OCI-LY7 (cell line): ENCODE data around the gene RUSC1. TPM values are rescaled to one million over a fixed set of nuclear protein-coding genes. Genes with fewer than 3 reads are reported as not detected.

Experiments used
- Bru-seq: library from RNA; stranded (reverse); fragments of 400-500 nt; gene quantifications from one replicate; lab custom pipeline; 2021; lab: Mats Ljungman, UMichigan
- BruChase-seq, 2 experiments: library from RNA; stranded (reverse); fragments of 400-500 nt; gene quantifications; one replicate each; lab custom pipeline; 2021; lab: Mats Ljungman, UMichigan
- BruUV-seq: library from RNA; stranded (reverse); fragments of 400-500 nt; replicated peaks from 2 replicates; lab custom pipeline; 2021; lab: Mats Ljungman, UMichigan
- CTCF ChIA-PET: fragments of 300-600 bp; sonication (Branson Sonifier 250); formaldehyde crosslinking; loops from one replicate; lab custom pipeline; 2022; ENCODE audit warnings: antibody characterized with exemption; ENCODE audit not compliant: unreplicated experiment; lab: Charles Lee
- POLR2A ChIA-PET: fragments of 300-600 bp; sonication (Branson Sonifier 250); formaldehyde crosslinking; loops from one replicate; lab custom pipeline; 2022; ENCODE audit warnings: antibody characterized with exemption; lab: Charles Lee
- DNase-seq: peaks from one replicate; pipeline ENCODE4 v3.0.0-alpha.2; 2015; ENCODE audit warnings: low spot score
- H2AFZ ChIP-seq: fragments of 200-600 bp; sonication (generic), shearing (Covaris generic); 2 replicates; pipeline ENCODE4 v1.6.1; 2014; ENCODE audit warnings: mild to moderate bottlenecking, antibody characterized with exemption, low read length, moderate library complexity
- H3K27ac ChIP-seq: fragments of 200-600 bp; sonication (generic); 2 replicates; pipeline ENCODE4 v1.5.1; 2014; ENCODE audit warnings: mixed run types, low read depth, mild to moderate bottlenecking, moderate library complexity, low read length, inconsistent platforms; ENCODE audit not compliant: poor library complexity, severe bottlenecking
- H3K36me3 ChIP-seq: fragments of 200-600 bp; sonication (generic); 2 replicates; pipeline ENCODE4 v1.6.1; 2014; ENCODE audit warnings: mild to moderate bottlenecking, antibody characterized with exemption, low read length, moderate library complexity, mixed read lengths; ENCODE audit not compliant: insufficient read depth
- H3K4me1 ChIP-seq: fragments of 200-600 bp; sonication (generic); 2 replicates; pipeline ENCODE4 v1.5.1; 2014; ENCODE audit warnings: mild to moderate bottlenecking, low read length; ENCODE audit not compliant: insufficient read depth, poor library complexity, severe bottlenecking
- H3K4me2 ChIP-seq: fragments of 200-600 bp; sonication (generic); 2 replicates; pipeline ENCODE4 v1.6.1; 2014; ENCODE audit warnings: mild to moderate bottlenecking, low read length
- H3K4me3 ChIP-seq: fragments of 200-600 bp; sonication (generic); 2 replicates; pipeline ENCODE4 v1.5.1; 2014; ENCODE audit warnings: mild to moderate bottlenecking, low read depth, low read length; ENCODE audit not compliant: poor library complexity, severe bottlenecking
- H3K79me2 ChIP-seq: fragments of 200-600 bp; sonication (generic); 2 replicates; pipeline ENCODE4 v1.6.1; 2016; ENCODE audit warnings: low read depth, mild to moderate bottlenecking, low read length, moderate library complexity, mixed read lengths; ENCODE audit not compliant: insufficient read depth
- H3K9me2 ChIP-seq: fragments of 200-600 bp; sonication (generic); 2 replicates; pipeline ENCODE4 v1.6.1; 2016; ENCODE audit warnings: mild to moderate bottlenecking, low read length, mixed read lengths; ENCODE audit not compliant: insufficient read depth
- H3K9me3 ChIP-seq: fragments of 200-600 bp; sonication (generic); 2 replicates; pipeline ENCODE4 v1.6.1; 2014; ENCODE audit warnings: mild to moderate bottlenecking, mixed run types, low read length, mixed read lengths
- H4K20me1 ChIP-seq: fragments of 200-600 bp; sonication (generic); 2 replicates; pipeline ENCODE4 v1.6.1; 2014; ENCODE audit warnings: mild to moderate bottlenecking, antibody characterized with exemption, low read length, moderate library complexity, mixed read lengths; ENCODE audit not compliant: insufficient read depth
- EZH2phosphoT487 ChIP-seq: fragments of 200-600 bp; sonication (generic); IDR thresholded peaks from 2 replicates; pipeline ENCODE4 v1.6.1; 2018; ENCODE audit warnings: low read depth, borderline replicate concordance, mild to moderate bottlenecking, mixed run types, antibody characterized with exemption, low read length, moderate library complexity, mixed read lengths
- intact Hi-C: fragments of 100-400 bp; cut with micrococcal nuclease; formaldehyde crosslinking; loops from one replicate; pipeline ENCODE4 v1.10.0; 2022; ENCODE audit not compliant: unreplicated experiment
- long read RNA-seq: library from polyadenylated mRNA; stranded (forward); transcript quantifications from one replicate; pipeline ENCODE4 v2.0.0, GENCODE V29; 2022
- total RNA-seq, 2 experiments: library from RNA; depleted of rRNA in 1 of 2; stranded (reverse); fragments of >200 nt in 1 of 2; shearing (Covaris generic) in 1 of 2; gene quantifications; 2 replicates each; pipeline ENCODE4 v1.2.3, GENCODE V29; 2014 to 2022
- TF ChIP-seq, protein P1 (sequence below): fragments of 200-600 bp; sonication (generic); conservative IDR thresholded peaks from 2 replicates; pipeline ENCODE4 v1.5.1; 2014; ENCODE audit warnings: mild to moderate bottlenecking, antibody characterized with exemption, low read length, moderate library complexity, mixed read lengths

Gene RUSC1, protein sequence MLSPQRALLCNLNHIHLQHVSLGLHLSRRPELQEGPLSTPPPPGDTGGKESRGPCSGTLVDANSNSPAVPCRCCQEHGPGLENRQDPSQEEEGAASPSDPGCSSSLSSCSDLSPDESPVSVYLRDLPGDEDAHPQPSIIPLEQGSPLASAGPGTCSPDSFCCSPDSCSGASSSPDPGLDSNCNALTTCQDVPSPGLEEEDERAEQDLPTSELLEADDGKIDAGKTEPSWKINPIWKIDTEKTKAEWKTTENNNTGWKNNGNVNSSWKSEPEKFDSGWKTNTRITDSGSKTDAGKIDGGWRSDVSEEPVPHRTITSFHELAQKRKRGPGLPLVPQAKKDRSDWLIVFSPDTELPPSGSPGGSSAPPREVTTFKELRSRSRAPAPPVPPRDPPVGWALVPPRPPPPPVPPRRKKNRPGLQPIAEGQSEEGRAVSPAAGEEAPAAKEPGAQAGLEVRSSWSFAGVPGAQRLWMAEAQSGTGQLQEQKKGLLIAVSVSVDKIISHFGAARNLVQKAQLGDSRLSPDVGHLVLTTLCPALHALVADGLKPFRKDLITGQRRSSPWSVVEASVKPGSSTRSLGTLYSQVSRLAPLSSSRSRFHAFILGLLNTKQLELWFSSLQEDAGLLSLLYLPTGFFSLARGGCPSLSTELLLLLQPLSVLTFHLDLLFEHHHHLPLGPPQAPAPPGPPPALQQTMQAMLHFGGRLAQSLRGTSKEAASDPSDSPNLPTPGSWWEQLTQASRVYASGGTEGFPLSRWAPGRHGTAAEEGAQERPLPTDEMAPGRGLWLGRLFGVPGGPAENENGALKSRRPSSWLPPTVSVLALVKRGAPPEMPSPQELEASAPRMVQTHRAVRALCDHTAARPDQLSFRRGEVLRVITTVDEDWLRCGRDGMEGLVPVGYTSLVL
- 7.1 and 15.1 TPM in 2 replicates for total RNA-seq (2014; rRNA removed; shearing (Covaris generic))
- total RNA-seq (2022), result 20.9 and 25.6 TPM in 2 replicates
- Bru-seq, nascent RNA, result percentile 43 among the genes with signal in this experiment
- BruChase-seq, experiment 1, labeled RNA remaining after a 6-hour chase, result percentile 64 among the genes with signal in this experiment
- percentile 52 among the genes with signal in this experiment for BruChase-seq, experiment 2, labeled RNA remaining after a 2-hour chase
- long read RNA-seq, transcript RUSC1-203 (9 exons, 1,968 nt), result minor isoform, 5 of 46 reads
- long read RNA-seq, transcript RUSC1-201 (8 exons, 2,163 nt), result major isoform, 6 of 46 reads
- long read RNA-seq, transcript RUSC1-202 (9 exons, 2,503 nt), result minor isoform, 5 of 46 reads
- long read RNA-seq, partial matches to known transcripts, result 12 of 46 reads
- long read RNA-seq, other reads (novel, unspliced or antisense), result 12 of 46 reads

DNA sequence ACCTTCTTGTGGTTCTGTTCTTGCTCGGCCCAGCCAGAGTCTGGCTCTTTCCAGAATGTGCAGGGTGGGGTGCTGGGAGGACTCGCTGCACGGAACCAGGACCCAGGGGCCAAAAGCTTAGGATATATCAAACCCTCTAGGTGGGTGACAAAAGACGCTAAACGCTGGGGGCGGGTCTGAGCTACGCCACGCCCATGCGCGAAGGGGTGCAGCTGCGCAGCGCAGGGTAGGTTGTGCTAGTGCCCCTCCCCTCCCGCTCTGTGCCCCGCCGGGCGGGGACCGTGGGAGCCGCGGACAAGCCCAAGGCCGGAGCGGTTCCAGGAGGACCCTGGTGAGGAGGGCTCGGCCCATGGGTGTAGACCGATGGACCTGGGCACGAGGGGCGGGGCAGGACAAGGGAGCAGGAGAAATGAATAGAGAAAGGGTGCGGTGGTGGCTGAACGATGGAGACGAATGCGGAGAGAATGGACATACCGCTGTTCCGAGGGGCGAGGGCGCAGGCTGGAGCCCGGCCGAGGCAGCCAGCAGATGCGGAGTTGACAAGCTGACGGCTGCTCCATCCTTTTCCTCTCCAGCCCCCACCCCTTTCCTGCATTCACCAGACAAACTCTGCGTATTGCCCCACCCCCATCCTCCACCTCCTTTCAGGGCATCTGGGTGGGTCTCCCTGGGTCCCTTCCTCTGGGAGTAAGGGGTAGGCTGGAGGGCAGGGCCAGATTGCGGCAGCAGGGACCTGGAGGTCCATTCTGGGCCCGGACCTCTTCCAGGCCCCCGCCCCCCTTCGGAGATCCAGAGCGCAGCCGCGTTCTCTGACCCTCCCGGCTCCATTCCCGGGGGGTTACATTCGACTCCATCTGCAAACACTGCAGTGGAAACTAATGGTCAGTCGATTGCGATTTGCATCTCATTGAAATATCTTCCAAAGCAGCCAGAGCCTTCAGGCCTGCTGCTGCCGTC is at the start of gene RUSC1:
Gene RUSC1 (plus strand): TSS at position 234 of the 957 bp plus-strand sequence. CDS start 880 bp downstream, outside the sequence.
- Histone ChIP-seq H3K9me2 (no peaks in the 10 kb centered on the region), H2AFZ (no peak within 1 kb of the TSS), H3K9me3 (no peaks in the 10 kb centered on the region), H4K20me1 (no peaks in the 10 kb centered on the region; the same call in 1 of the 2 replicates), H3K27ac (no peak within 1 kb of the TSS), H3K79me2 (no peaks in the 10 kb centered on the region), H3K4me3 (no peak within 1 kb of the TSS), H3K36me3 (peaks cover 54% of the 10 kb centered on the region), H3K4me2 (peak within 1 kb of the TSS; percentile 10; the same call in 1 of the 2 replicates), H3K4me1 (peaks cover 27% of the 10 kb centered on the region)
- DNase-seq, result peak; percentile 44
- intact Hi-C loops, result loop anchor here (5.0 kb wide), 1 partner anchor 144 kb away; no protein-coding TSS in a partner anchor
- ChIA-PET CTCF (no interaction called here), POLR2A (interaction anchor here (1.0 kb wide), 1 partner anchor 280 kb away, joined by 3 read pairs; no protein-coding TSS in a partner anchor)
- no TSS peak for BruUV-seq
- TF ChIP-seq, protein P1, sequence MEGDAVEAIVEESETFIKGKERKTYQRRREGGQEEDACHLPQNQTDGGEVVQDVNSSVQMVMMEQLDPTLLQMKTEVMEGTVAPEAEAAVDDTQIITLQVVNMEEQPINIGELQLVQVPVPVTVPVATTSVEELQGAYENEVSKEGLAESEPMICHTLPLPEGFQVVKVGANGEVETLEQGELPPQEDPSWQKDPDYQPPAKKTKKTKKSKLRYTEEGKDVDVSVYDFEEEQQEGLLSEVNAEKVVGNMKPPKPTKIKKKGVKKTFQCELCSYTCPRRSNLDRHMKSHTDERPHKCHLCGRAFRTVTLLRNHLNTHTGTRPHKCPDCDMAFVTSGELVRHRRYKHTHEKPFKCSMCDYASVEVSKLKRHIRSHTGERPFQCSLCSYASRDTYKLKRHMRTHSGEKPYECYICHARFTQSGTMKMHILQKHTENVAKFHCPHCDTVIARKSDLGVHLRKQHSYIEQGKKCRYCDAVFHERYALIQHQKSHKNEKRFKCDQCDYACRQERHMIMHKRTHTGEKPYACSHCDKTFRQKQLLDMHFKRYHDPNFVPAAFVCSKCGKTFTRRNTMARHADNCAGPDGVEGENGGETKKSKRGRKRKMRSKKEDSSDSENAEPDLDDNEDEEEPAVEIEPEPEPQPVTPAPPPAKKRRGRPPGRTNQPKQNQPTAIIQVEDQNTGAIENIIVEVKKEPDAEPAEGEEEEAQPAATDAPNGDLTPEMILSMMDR, result no peak
- no peak for TF ChIP-seq EZH2phosphoT487

DNA sequence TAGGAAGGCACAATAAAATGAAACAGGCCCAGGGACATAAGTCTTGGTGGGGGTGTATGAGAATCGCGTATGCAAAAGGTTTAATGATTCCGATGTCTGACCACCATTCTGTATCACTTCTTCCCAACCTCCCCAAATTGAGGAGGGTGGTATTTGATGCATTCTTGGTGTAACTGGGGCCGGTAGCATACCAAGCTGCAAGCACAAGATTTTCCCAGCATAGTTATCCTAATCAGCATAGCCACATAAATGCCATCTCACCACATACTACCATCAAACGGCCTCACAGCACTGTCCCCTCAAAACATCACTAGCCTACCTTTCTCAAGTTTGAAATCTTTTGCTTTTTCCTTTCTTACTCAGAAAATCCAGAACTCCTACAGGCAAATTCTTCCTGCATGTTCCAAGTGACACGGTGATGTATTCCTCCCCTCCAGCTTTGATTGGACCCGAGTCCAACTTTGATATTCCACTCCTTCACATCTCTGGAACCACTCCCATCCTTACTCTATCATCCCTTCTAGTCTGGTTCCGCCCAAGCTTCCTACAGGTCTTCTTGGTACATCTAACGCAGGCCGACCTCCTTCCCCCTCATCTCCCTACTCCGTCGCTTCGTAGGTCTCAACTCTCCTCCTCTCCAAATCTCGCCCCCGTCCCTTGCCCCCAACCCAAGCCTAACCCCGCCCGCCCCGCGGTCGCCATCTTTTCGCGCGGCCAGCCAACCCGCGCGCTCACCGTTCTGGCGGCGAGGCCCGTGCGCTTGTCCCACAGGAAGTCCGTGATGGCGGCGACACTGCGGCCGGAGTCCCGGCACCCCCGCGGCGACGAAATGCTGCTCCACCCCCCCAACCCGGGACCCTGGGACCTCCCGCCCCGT is 48.0 kb upstream of the RUSC1 start:
- CTCF ChIA-PET, result interaction anchor here (1.1 kb wide), 2 partner anchors 22 to 35 kb away, joined by 3 to 6 read pairs; no protein-coding TSS in a partner anchor
- POLR2A ChIA-PET, result interaction anchor here (0.9 to 2.1 kb wide), 8 partner anchors 9 to 228 kb away, joined by 3 to 13 read pairs (median 5); partner anchors contain the start of genes FDPS and SCAMP3

More for the DNA sequence above, 48.0 kb upstream of the RUSC1 start:
- H3K27ac ChIP-seq, result peak overlapping the region; percentile 68
- peaks cover 39% of the 10 kb centered on the region for H3K36me3 ChIP-seq
- peak overlapping the region; percentile 81 for H3K4me3 ChIP-seq
- no peaks in the 10 kb centered on the region for H3K9me3 ChIP-seq
- H4K20me1 ChIP-seq, result peaks cover 4% of the 10 kb centered on the region; the same call in 1 of the 2 replicates
- peaks cover 35% of the 10 kb centered on the region for H3K4me1 ChIP-seq
- 0 out of 2 replicates have a peak overlapping the region, but pooled peaks have one; percentile 1 for H2AFZ ChIP-seq
- TF ChIP-seq, protein P1, result no peak
- no peak for TF ChIP-seq EZH2phosphoT487
- peak overlapping the region; percentile 74 for H3K4me2 ChIP-seq
- H3K9me2 ChIP-seq, result no peaks in the 10 kb centered on the region
- peak; percentile 70 for DNase-seq
- TSS peak; percentile 68 for BruUV-seq
- intact Hi-C loops, result loop anchor here (10.0 kb wide), 1 partner anchor 232 kb away; no protein-coding TSS in a partner anchor
- H3K79me2 ChIP-seq, result peaks cover 29% of the 10 kb centered on the region
